HepG2 (cell line): Measurements from ENCODE around the gene KRTAP5-6. TPM values are rescaled to one million over a fixed set of nuclear protein-coding genes. Genes with fewer than 3 reads are reported as not detected.

Source experiments
- ARNT ChIP-seq: fragments of 450-650 bp; IDR thresholded peaks from 2 replicates; pipeline ENCODE4 v1.6.1; 2017
- EED ChIP-seq: sonication (generic); formaldehyde crosslinking; IDR thresholded peaks from 2 replicates; pipeline ENCODE4 v1.5.0; 2020; ENCODE audit warnings: mild to moderate bottlenecking, missing genetic modification reagents
- FIP1L1 ChIP-seq: fragments of 200-400 bp; formaldehyde crosslinking; IDR thresholded peaks from 2 replicates; pipeline ENCODE4 v1.6.1; 2018; ENCODE audit warnings: low read depth, mild to moderate bottlenecking, low read length, moderate library complexity, borderline replicate concordance; ENCODE audit not compliant: insufficient read depth
- HNRNPK ChIP-seq: fragments of 200-400 bp; formaldehyde crosslinking; IDR thresholded peaks from 2 replicates; pipeline ENCODE4 v1.6.1; 2018; ENCODE audit warnings: low read length, low read depth, moderate library complexity, mild to moderate bottlenecking; ENCODE audit not compliant: poor library complexity, severe bottlenecking
- IRF2 ChIP-seq: IDR thresholded peaks from 2 replicates; pipeline ENCODE4 v1.6.1; 2018; ENCODE audit warnings: missing genetic modification reagents, missing compliant biosample characterization
- RFX3 ChIP-seq: IDR thresholded peaks from 2 replicates; pipeline ENCODE4 v1.6.1; 2016; ENCODE audit warnings: missing biosample characterization, missing genetic modification reagents
- XRCC5 ChIP-seq: fragments of 200-400 bp; formaldehyde crosslinking; optimal IDR thresholded peaks from 2 replicates; pipeline ENCODE3; 2017; ENCODE audit warnings: mild to moderate bottlenecking, low read length
- ZBTB7B ChIP-seq: sonication (generic); formaldehyde crosslinking; IDR thresholded peaks from 2 replicates; pipeline ENCODE4 v1.4.0; 2020; ENCODE audit warnings: missing genetic modification reagents
- ZNF496 ChIP-seq: sonication (generic); formaldehyde crosslinking; IDR thresholded peaks from 2 replicates; pipeline ENCODE4 v1.8.1; 2023; ENCODE audit warnings: mild to moderate bottlenecking, moderate library complexity, missing genetic modification reagents; ENCODE audit not compliant: insufficient replicate concordance
- ZNF629 ChIP-seq: sonication (generic); formaldehyde crosslinking; conservative IDR thresholded peaks from 2 replicates; pipeline ENCODE4 v1.5.0; 2020; ENCODE audit warnings: missing genetic modification reagents
- ZNF660 ChIP-seq: sonication (generic); formaldehyde crosslinking; IDR thresholded peaks from 2 replicates; pipeline ENCODE4 v1.5.1; 2020; ENCODE audit warnings: mild to moderate bottlenecking, low read depth, missing genetic modification reagents, borderline replicate concordance
- ZNF776 ChIP-seq: sonication (generic); formaldehyde crosslinking; IDR thresholded peaks from 2 replicates; pipeline ENCODE4 v1.4.0; 2020; ENCODE audit warnings: mild to moderate bottlenecking, missing genetic modification reagents
- ZNF839 ChIP-seq: sonication (generic); formaldehyde crosslinking; IDR thresholded peaks from 2 replicates; pipeline ENCODE4 v1.4.0; 2020; ENCODE audit warnings: missing genetic modification reagents, mild to moderate bottlenecking, borderline replicate concordance
- ZNF879 ChIP-seq: sonication (generic); formaldehyde crosslinking; IDR thresholded peaks from 2 replicates; pipeline ENCODE4 v1.8.1; 2023; ENCODE audit warnings: missing genetic modification reagents
- ZSCAN31 ChIP-seq: sonication (generic); formaldehyde crosslinking; IDR thresholded peaks from 2 replicates; pipeline ENCODE4 v1.5.0; 2020; ENCODE audit warnings: low read depth, mild to moderate bottlenecking, missing genetic modification reagents
- polyA plus RNA-seq, 8 experiments: library from polyadenylated mRNA; depleted of rRNA in 3 of 8; stranded (reverse) in 7 of 8; unstranded in 1 of 8; fragments of >200 nt; fragmentation: Illumina TruSeq in 4 of 8; extraction: Trizol in 4 of 8; gene quantifications; 2 replicates each; pipeline versions ENCODE4 v1.2.1 to v1.2.3, GENCODE V29; 2011 to 2016; ENCODE audit warnings: low read depth in 4 of 8, missing spikeins in 1 of 8, mixed read lengths in 1 of 8; ENCODE audit not compliant: insufficient read depth in 1 of 8
- total RNA-seq, 5 experiments: library from RNA; depleted of rRNA; stranded (reverse); fragments of >200 nt; fragmentation: Illumina TruSeq; extraction: Trizol; gene quantifications; 2 replicates each; pipeline ENCODE4 v1.2.3, GENCODE V29; 2016; ENCODE audit warnings: low read depth in 1 of 5
- TF ChIP-seq, protein P1 (sequence below): fragments of 450-650 bp; IDR thresholded peaks from 2 replicates; pipeline ENCODE4 v1.6.1; 2017; ENCODE audit warnings: mild to moderate bottlenecking
- TF ChIP-seq, protein P2 (sequence below): sonication (generic); formaldehyde crosslinking; IDR thresholded peaks from 2 replicates; pipeline ENCODE4 v1.9.0; 2021; ENCODE audit warnings: missing genetic modification reagents, borderline replicate concordance
- TF ChIP-seq, protein P3 (sequence below): sonication (generic); formaldehyde crosslinking; IDR thresholded peaks from 2 replicates; pipeline ENCODE4 v1.4.0; 2020; ENCODE audit warnings: mild to moderate bottlenecking, low read depth, missing genetic modification reagents
- TF ChIP-seq, protein P4 (sequence below): sonication (generic); formaldehyde crosslinking; IDR thresholded peaks from 2 replicates; pipeline ENCODE4 v1.4.0; 2020; ENCODE audit warnings: missing genetic modification reagents
- TF ChIP-seq, protein P5 (sequence below): sonication (generic); formaldehyde crosslinking; IDR thresholded peaks from 2 replicates; pipeline ENCODE4 v1.5.1; 2020; ENCODE audit warnings: missing genetic modification reagents, mild to moderate bottlenecking, borderline replicate concordance

The KRTAP5-6 gene
- total and polyA plus RNA-seq, 2 of the 13 experiments (the other 11 are each of a cell fraction or from before 2014, with no cell fraction given) = not detected

DNA sequence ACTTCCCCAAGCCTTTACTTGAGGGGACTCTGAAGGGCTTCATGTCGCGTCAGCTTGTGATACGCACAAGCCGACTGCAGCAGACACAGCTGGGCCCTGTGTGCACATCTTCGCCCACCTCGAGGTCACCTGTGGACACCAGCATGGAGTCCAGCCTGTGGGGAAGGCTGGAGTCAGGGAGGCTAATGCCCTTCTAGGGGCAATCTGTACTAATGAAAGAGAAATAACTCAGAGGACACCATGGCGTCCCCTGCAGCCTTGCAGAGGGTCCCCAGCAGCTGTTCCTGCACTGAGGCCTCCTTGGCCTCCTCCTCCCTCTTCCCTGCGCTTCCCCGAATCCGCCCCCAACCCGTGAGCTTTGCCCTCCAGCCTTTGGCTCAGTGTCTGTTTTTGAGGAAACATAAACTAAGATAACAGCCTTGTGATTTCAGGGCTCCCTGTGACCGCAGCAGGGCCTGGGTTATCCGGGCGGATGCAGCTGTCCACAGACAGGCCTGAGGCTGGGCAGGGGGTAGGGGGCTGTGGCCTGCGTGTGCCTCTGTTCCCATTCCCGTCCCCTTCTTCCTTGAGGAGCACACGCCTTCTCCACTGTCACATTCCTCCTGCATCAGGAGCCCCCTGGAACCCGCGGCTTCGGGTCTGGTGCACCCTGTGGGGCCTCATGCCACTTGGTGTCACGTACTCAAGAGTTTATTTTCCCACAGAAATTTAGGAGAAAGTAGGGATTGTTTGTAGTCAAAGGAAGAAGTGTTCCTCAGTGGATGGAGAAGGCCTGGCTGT, 42.4 kb upstream of the KRTAP5-6 start (continued):
- TF ChIP-seq, protein P1, sequence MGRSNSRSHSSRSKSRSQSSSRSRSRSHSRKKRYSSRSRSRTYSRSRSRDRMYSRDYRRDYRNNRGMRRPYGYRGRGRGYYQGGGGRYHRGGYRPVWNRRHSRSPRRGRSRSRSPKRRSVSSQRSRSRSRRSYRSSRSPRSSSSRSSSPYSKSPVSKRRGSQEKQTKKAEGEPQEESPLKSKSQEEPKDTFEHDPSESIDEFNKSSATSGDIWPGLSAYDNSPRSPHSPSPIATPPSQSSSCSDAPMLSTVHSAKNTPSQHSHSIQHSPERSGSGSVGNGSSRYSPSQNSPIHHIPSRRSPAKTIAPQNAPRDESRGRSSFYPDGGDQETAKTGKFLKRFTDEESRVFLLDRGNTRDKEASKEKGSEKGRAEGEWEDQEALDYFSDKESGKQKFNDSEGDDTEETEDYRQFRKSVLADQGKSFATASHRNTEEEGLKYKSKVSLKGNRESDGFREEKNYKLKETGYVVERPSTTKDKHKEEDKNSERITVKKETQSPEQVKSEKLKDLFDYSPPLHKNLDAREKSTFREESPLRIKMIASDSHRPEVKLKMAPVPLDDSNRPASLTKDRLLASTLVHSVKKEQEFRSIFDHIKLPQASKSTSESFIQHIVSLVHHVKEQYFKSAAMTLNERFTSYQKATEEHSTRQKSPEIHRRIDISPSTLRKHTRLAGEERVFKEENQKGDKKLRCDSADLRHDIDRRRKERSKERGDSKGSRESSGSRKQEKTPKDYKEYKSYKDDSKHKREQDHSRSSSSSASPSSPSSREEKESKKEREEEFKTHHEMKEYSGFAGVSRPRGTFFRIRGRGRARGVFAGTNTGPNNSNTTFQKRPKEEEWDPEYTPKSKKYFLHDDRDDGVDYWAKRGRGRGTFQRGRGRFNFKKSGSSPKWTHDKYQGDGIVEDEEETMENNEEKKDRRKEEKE = no peak
- TF ChIP-seq RFX3 (CRISPR knock-in tag) (no peak), HNRNPK (no peak), FIP1L1 (no peak), XRCC5 (no peak), ZNF776 (CRISPR knock-in tag) (no peak), ZNF496 (CRISPR knock-in tag) (no peak), ARNT (no peak), ZNF660 (CRISPR knock-in tag) (no peak), EED (CRISPR knock-in tag) (no peak), ZSCAN31 (CRISPR knock-in tag) (no peak), ZNF839 (CRISPR knock-in tag) (no peak), ZBTB7B (CRISPR knock-in tag) (peak; percentile 90), ZNF629 (CRISPR knock-in tag) (no peak), IRF2 (CRISPR knock-in tag) (peak; percentile 46; the same call in 1 of the 2 replicates), ZNF879 (CRISPR knock-in tag) (no peak)
- TF ChIP-seq, protein P2, sequence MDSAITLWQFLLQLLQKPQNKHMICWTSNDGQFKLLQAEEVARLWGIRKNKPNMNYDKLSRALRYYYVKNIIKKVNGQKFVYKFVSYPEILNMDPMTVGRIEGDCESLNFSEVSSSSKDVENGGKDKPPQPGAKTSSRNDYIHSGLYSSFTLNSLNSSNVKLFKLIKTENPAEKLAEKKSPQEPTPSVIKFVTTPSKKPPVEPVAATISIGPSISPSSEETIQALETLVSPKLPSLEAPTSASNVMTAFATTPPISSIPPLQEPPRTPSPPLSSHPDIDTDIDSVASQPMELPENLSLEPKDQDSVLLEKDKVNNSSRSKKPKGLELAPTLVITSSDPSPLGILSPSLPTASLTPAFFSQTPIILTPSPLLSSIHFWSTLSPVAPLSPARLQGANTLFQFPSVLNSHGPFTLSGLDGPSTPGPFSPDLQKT (CRISPR knock-in tag) = no peak
- TF ChIP-seq, protein P3, sequence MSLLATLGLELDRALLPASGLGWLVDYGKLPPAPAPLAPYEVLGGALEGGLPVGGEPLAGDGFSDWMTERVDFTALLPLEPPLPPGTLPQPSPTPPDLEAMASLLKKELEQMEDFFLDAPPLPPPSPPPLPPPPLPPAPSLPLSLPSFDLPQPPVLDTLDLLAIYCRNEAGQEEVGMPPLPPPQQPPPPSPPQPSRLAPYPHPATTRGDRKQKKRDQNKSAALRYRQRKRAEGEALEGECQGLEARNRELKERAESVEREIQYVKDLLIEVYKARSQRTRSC (CRISPR knock-in tag) = no peak
- TF ChIP-seq, protein P4, sequence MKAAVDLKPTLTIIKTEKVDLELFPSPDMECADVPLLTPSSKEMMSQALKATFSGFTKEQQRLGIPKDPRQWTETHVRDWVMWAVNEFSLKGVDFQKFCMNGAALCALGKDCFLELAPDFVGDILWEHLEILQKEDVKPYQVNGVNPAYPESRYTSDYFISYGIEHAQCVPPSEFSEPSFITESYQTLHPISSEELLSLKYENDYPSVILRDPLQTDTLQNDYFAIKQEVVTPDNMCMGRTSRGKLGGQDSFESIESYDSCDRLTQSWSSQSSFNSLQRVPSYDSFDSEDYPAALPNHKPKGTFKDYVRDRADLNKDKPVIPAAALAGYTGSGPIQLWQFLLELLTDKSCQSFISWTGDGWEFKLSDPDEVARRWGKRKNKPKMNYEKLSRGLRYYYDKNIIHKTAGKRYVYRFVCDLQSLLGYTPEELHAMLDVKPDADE = no peak
- TF ChIP-seq, protein P5, sequence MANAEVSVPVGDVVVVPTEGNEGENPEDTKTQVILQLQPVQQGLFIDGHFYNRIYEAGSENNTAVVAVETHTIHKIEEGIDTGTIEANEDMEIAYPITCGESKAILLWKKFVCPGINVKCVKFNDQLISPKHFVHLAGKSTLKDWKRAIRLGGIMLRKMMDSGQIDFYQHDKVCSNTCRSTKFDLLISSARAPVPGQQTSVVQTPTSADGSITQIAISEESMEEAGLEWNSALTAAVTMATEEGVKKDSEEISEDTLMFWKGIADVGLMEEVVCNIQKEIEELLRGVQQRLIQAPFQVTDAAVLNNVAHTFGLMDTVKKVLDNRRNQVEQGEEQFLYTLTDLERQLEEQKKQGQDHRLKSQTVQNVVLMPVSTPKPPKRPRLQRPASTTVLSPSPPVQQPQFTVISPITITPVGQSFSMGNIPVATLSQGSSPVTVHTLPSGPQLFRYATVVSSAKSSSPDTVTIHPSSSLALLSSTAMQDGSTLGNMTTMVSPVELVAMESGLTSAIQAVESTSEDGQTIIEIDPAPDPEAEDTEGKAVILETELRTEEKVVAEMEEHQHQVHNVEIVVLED = no peak
